Epithelial cell of esophagus (primary cell): ENCODE results near the gene RND2.

Source experiments
- DNase-seq: peaks from one replicate; pipeline ENCODE4 v3.0.0; 2010; ENCODE audit warnings: low read depth
- H3K4me3 ChIP-seq: 2 replicates; pipeline ENCODE4 v1.5.1; 2011; ENCODE audit warnings: mild to moderate bottlenecking, low read length, control low read depth
- CTCF ChIP-seq: IDR thresholded peaks from 2 replicates; pipeline ENCODE4 v1.5.1; 2011; ENCODE audit warnings: low read depth, mild to moderate bottlenecking, low read length, control low read depth, inconsistent platforms; ENCODE audit not compliant: insufficient read depth; ENCODE audit errors: missing control alignments

Gene RND2

GRCh38 chr17:43010667-43011308 is 14.2 kb upstream of the RND2 start:
- H3K4me3 ChIP-seq = no peak overlapping the region
- no peak for TF ChIP-seq CTCF
- no peak for DNase-seq

- H3K4me3 ChIP-seq = no peak overlapping the region
- no peak for DNase-seq
- no peak for TF ChIP-seq CTCF
Observed at GRCh38 chr17:43011728-43012472, 13.1 kb upstream of the RND2 start.

- DNase-seq = no peak
- no peak for TF ChIP-seq CTCF
- no peak overlapping the region for H3K4me3 ChIP-seq
Observed at GRCh38 chr17:43013296-43013695, 11.7 kb upstream of the RND2 start.

- H3K4me3 ChIP-seq = no peak overlapping the region
- no peak for TF ChIP-seq CTCF
- DNase-seq = no peak
Observed at GRCh38 chr17:43014020-43014648, 10.9 kb upstream of the RND2 start.

GRCh38 chr17:43014649-43015542 is 10.1 kb upstream of the RND2 start:
- no peak for DNase-seq
- TF ChIP-seq CTCF = no peak
- H3K4me3 ChIP-seq = no peak overlapping the region

GRCh38 chr17:43015579-43015978 is 9.5 kb upstream of the RND2 start:
- no peak for DNase-seq
- no peak overlapping the region for H3K4me3 ChIP-seq
- TF ChIP-seq CTCF = no peak
